Neural progenitor cell (in vitro differentiated cells): Measurements from ENCODE around the gene FAM131C.

Source experiments
- CTCF ChIP-seq: fragments of 200-600 bp; sonication (generic); IDR thresholded peaks from 2 replicates; pipeline ENCODE4 v1.5.1; 2017; ENCODE audit warnings: antibody characterized with exemption, mild to moderate bottlenecking
- EZH2 ChIP-seq: fragments of 200-600 bp; sonication (generic); IDR thresholded peaks from 2 replicates; pipeline ENCODE4 v1.6.1; 2017; ENCODE audit warnings: antibody characterized with exemption, mild to moderate bottlenecking, moderate library complexity

- TF ChIP-seq EZH2: no peak
- no peak for TF ChIP-seq CTCF
Observed at GRCh38 chr1:16042096-16042495, 31.4 kb downstream of the FAM131C start.
